Measurements from ENCODE around the gene ATG7. TPM values are rescaled to one million over a fixed set of nuclear protein-coding genes. Genes with fewer than 3 reads are reported as not detected.

Gene ATG7
- total and polyA plus RNA-seq, 10 of the 15 experiments (the other 5 are each of a cell fraction or from before 2014, with no cell fraction given): 13.5 to 49.5 (median 26.4) TPM

DNA sequence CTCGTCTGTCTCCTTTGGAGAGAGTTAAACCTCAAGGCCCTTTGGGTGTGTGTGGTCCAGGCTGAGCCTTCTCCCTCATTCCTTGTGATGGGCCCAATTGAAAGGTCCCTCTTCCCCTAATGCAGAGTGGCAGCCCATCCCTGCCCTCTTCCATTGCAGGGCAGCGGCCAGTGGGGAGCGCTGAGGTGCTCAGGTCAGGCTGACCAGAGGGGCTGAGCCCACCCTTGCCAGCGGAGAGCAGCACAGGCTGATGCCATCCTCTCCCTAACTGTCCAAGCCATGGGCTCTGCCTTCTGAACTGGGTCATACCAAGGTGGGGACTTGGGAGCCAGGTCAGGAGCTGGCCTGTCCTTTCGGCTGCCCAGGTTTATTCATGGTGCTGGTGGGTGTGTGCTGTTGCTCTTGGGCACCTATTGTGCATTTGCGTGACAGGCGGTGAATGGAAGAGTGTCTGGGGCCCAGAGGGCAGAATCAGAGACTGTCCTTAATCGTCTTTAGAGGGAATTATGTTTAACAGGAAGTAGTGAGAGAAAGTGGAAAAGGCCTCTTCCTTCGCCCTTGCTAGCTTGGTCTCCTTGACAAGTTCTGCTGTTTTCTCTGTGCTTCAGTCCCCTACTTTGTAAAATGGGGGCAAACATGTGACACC lies 274.6 kb downstream of the ATG7 start:
- in situ Hi-C loops (cut with MboI): no loop called here
- Histone ChIP-seq H2AFZ (ENCODE audit: control insufficient read depth, low read depth, low read length) (no peak overlapping the region), H3K9me3 (replicated peaks; ENCODE audit: control insufficient read depth, insufficient read depth, low read length) (no peaks in the 10 kb centered on the region; the same call in 2 of the 3 replicates), H3K79me2 (ENCODE audit: control insufficient read depth, insufficient read depth, low read length) (no peaks in the 10 kb centered on the region), H3K9ac (ENCODE audit: control insufficient read depth, insufficient read depth, low read length) (no peak overlapping the region), H3K36me3 (ENCODE audit: control insufficient read depth in 2 of 2, insufficient read depth in 2 of 2, low read length in 1 of 2) (no peaks in the 10 kb centered on the region), H3K27ac (ENCODE audit: control insufficient read depth, insufficient read depth) (no peak overlapping the region), H3K4me3 (no peak overlapping the region), H4K20me1 (ENCODE audit: control insufficient read depth, insufficient read depth) (no peaks in the 10 kb centered on the region), H3K27me3 (replicated peaks in 1 of 2; ENCODE audit: control insufficient read depth in 2 of 2, insufficient read depth in 2 of 2, low read length in 1 of 2) (no peaks in the 10 kb centered on the region), H3K4me1 (ENCODE audit: control insufficient read depth, insufficient read depth, low read length) (no peaks in the 10 kb centered on the region), H3K4me2 (ENCODE audit: control insufficient read depth, insufficient read depth) (no peak overlapping the region)
- SMC1A ChIA-PET (ENCODE audit: uncharacterized antibody, unreplicated experiment): no interaction called here
- intact Hi-C loops (cut with micrococcal nuclease; ENCODE audit: unreplicated experiment): no loop called here
- WGBS (ENCODE audit: insufficient coverage, insufficient replicate concordance, low lambda C conversion rate, missing lambda C conversion rate): 89% methylated on average over 9 of the region's 9 CpGs
- CTCF ChIA-PET: no interaction called here
- no peak for ATAC-seq
- POLR2A ChIA-PET: no interaction called here
- no TSS peak for BruUV-seq (replicated peaks)
- no peak for FAIRE-seq
- no peak for DNase-seq (ENCODE audit: low read depth, low spot score)
- RAD21 ChIA-PET (ENCODE audit: unreplicated experiment): no interaction called here
- TF ChIP-seq SPI1 (IDR thresholded peaks at IDR 0.05; ENCODE audit: borderline replicate concordance, insufficient read depth, low read depth, low read length) (no peak), ZNF24 (IDR thresholded peaks at IDR 0.05) (no peak), ZSCAN29 (IDR thresholded peaks at IDR 0.05) (no peak), SREBF1 (IDR thresholded peaks at IDR 0.05; ENCODE audit: low read length) (no peak), CHD1 (IDR thresholded peaks at IDR 0.05; ENCODE audit: low read depth, low read length) (no peak), BCLAF1 (IDR thresholded peaks at IDR 0.05) (no peak), NFYB (IDR thresholded peaks at IDR 0.05; ENCODE audit: insufficient read depth, low read depth, low read length) (no peak), NR2C2 (IDR thresholded peaks at IDR 0.05; ENCODE audit: borderline replicate concordance, control insufficient read depth, insufficient read length, low read depth) (no peak), DPF2 (IDR thresholded peaks at IDR 0.05) (no peak), POLR2A (IDR thresholded peaks at IDR 0.05; ENCODE audit: low read depth, low read length) (no peak), NR2C1 (IDR thresholded peaks at IDR 0.05) (no peak), CHD4 (IDR thresholded peaks at IDR 0.05) (no peak), HDGF (IDR thresholded peaks at IDR 0.05) (no peak), MYC (IDR thresholded peaks at IDR 0.05; ENCODE audit: insufficient read depth, insufficient read length, insufficient replicate concordance, low read length, severe bottlenecking) (no peak), IKZF2 (IDR thresholded peaks at IDR 0.05) (no peak)
- TF ChIP-seq, protein P1, sequence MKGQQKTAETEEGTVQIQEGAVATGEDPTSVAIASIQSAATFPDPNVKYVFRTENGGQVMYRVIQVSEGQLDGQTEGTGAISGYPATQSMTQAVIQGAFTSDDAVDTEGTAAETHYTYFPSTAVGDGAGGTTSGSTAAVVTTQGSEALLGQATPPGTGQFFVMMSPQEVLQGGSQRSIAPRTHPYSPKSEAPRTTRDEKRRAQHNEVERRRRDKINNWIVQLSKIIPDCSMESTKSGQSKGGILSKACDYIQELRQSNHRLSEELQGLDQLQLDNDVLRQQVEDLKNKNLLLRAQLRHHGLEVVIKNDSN (IDR thresholded peaks at IDR 0.05; ENCODE audit: borderline replicate concordance, extremely low read length, insufficient read depth, low read depth, low read length): no peak
- TF ChIP-seq, protein P2, sequence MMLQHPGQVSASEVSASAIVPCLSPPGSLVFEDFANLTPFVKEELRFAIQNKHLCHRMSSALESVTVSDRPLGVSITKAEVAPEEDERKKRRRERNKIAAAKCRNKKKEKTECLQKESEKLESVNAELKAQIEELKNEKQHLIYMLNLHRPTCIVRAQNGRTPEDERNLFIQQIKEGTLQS (IDR thresholded peaks at IDR 0.05; ENCODE audit: borderline replicate concordance, extremely low read depth, low read depth, low read length): no peak
- TF ChIP-seq, protein P3, sequence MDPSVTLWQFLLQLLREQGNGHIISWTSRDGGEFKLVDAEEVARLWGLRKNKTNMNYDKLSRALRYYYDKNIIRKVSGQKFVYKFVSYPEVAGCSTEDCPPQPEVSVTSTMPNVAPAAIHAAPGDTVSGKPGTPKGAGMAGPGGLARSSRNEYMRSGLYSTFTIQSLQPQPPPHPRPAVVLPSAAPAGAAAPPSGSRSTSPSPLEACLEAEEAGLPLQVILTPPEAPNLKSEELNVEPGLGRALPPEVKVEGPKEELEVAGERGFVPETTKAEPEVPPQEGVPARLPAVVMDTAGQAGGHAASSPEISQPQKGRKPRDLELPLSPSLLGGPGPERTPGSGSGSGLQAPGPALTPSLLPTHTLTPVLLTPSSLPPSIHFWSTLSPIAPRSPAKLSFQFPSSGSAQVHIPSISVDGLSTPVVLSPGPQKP (IDR thresholded peaks at IDR 0.05; ENCODE audit: low read depth, low read length): no peak
